GM12864 (cell line): ENCODE measurements around the gene MYH13.

Source experiments
- DNase-seq: peaks from one replicate; pipeline ENCODE4 v3.0.0-alpha.2; 2011; ENCODE audit warnings: low read depth
- H3K4me3 ChIP-seq: 2 replicates; pipeline ENCODE4 v1.5.1; 2011; ENCODE audit warnings: mild to moderate bottlenecking, low read depth, low read length, control low read depth
- TF ChIP-seq, protein P1 (sequence below): IDR thresholded peaks from 2 replicates; pipeline ENCODE4 v1.5.1; 2011; ENCODE audit warnings: low read depth, mild to moderate bottlenecking, moderate library complexity, low read length, control low read depth, inconsistent platforms; ENCODE audit errors: missing control alignments

MYH13 gene

DNA sequence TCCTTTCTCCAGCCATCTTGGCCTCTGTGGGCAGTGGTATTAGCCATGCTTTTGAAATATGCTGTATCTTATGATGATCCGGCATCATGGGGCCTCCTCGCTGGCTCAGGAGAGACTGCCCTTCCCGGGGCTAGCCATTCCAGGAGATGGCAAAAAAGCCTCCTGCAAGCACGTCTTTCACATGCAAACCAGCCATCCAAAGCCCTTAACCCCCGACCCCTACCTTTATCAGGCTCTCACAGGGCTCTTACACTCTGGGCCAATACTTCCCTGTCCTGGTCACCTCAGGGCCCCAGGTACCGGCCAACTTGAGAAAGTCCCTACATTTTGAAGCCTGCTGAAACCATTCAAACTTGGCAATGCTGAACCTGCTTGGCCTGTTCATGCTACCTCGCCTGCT, 36.4 kb downstream of the MYH13 start:
- TF ChIP-seq, protein P1, sequence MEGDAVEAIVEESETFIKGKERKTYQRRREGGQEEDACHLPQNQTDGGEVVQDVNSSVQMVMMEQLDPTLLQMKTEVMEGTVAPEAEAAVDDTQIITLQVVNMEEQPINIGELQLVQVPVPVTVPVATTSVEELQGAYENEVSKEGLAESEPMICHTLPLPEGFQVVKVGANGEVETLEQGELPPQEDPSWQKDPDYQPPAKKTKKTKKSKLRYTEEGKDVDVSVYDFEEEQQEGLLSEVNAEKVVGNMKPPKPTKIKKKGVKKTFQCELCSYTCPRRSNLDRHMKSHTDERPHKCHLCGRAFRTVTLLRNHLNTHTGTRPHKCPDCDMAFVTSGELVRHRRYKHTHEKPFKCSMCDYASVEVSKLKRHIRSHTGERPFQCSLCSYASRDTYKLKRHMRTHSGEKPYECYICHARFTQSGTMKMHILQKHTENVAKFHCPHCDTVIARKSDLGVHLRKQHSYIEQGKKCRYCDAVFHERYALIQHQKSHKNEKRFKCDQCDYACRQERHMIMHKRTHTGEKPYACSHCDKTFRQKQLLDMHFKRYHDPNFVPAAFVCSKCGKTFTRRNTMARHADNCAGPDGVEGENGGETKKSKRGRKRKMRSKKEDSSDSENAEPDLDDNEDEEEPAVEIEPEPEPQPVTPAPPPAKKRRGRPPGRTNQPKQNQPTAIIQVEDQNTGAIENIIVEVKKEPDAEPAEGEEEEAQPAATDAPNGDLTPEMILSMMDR: no peak
- DNase-seq: no peak
- no peak overlapping the region for H3K4me3 ChIP-seq

DNA sequence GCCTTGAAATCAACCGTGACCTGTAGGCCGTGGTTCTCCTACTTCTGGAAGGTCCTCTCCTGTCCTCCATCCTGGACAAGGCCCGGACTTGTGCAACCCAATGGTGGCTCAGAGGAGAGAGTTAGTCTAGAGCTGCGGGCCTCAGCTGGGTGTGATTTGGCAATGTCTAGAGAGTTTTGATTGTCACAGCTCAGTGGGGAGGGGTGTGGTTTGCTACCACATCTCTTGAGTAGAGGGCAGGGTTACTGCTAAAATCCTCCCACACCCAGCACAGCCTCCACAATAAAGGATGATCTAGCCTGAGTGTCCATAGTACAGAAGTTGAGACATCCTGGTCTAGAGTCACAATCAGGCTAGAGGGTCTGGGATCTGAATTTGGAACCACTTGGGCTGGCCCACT, 40.3 kb downstream of the MYH13 start:
- DNase-seq: no peak
- TF ChIP-seq, protein P1: no peak
- H3K4me3 ChIP-seq: no peak overlapping the region

GRCh38 chr17:10328971-10329923, 43.6 kb downstream of the MYH13 start:
- DNase-seq: no peak
- no peak overlapping the region for H3K4me3 ChIP-seq
- TF ChIP-seq, protein P1: no peak

- TF ChIP-seq, protein P1: no peak
- H3K4me3 ChIP-seq: no peak overlapping the region
These were observed 44.6 kb downstream of the MYH13 start for GRCh38 chr17:10328206-10328605.

GRCh38 chr17:10327640-10328039, 45.2 kb downstream of the MYH13 start:
- DNase-seq: peak; percentile 39
- no peak overlapping the region for H3K4me3 ChIP-seq
- TF ChIP-seq, protein P1: peak; percentile 96

More at GRCh38 chr17:10328206-10328605, 44.6 kb downstream of the MYH13 start:
- no peak for DNase-seq

DNA sequence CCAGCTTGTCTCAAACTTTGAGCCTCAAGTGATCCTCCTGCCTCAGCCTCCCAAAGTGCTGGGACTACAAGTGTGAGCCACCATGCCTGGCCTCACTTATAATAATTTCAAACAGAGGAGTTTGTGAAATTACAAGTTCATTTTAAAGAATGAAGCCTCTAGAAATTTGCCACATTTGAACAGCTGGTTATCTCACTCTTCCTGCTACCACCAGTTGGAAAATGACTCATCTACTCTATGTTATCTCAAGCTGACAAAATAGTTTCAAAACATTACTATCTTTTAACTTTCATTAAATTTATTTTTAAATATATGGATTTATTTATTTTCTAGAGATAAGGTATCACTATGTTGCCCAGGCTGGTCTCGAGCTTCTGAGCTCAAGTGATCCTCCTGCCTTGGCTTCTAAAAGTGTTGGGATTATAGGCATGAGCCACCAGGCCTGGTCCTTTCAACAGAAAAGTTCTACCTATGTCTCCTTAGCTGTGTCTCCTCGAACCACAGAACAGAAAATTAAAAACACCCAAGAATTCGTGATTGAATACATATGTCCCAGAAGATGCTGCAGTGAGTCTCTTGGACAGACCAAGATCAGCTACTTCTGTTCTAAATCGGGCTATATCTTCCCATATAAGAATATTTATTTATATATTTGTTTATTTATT, 47.6 kb downstream of the MYH13 start:
- no peak overlapping the region for H3K4me3 ChIP-seq
- DNase-seq: no peak
- TF ChIP-seq, protein P1: no peak
